Fibroblast of lung (primary cell): ENCODE data around the gene SUSD1. TPM values are rescaled to one million over a fixed set of nuclear protein-coding genes. Genes with fewer than 3 reads are reported as not detected.

Experiments
- DNase-seq, 2 donors: peaks; one replicate each; pipeline versions ENCODE4 v3.0.0 to v3.0.0-alpha.2; 2010; ENCODE audit warnings: low read depth in 2 of 2
- H2AFZ ChIP-seq: 2 replicates; pipeline ENCODE4 v1.5.1; 2012; ENCODE audit warnings: low read length, control low read depth, inconsistent platforms
- H3K27ac ChIP-seq: 2 replicates; pipeline ENCODE4 v1.5.1; 2011; ENCODE audit warnings: low read length, control low read depth; ENCODE audit not compliant: insufficient read depth
- H3K27me3 ChIP-seq: 2 replicates; pipeline ENCODE4 v1.5.1; 2011; ENCODE audit warnings: mild to moderate bottlenecking, low read length; ENCODE audit not compliant: control insufficient read depth, insufficient read depth
- H3K36me3 ChIP-seq: 2 replicates; pipeline ENCODE4 v1.5.1; 2011; ENCODE audit warnings: low read length; ENCODE audit not compliant: control insufficient read depth, insufficient read depth
- H3K4me1 ChIP-seq: 2 replicates; pipeline ENCODE4 v1.5.1; 2011; ENCODE audit warnings: low read length; ENCODE audit not compliant: control insufficient read depth, insufficient read depth; ENCODE audit errors: extremely low read depth
- H3K4me2 ChIP-seq: 2 replicates; pipeline ENCODE4 v1.5.1; 2011; ENCODE audit warnings: low read length, control low read depth; ENCODE audit not compliant: insufficient read depth; ENCODE audit errors: extremely low read depth
- H3K4me3 ChIP-seq, 4 experiments: fragments of 200-600 bp in 1 of 4; sonication (generic) in 1 of 4; replicated peaks in 1 of 4; 2 replicates each; pipeline ENCODE4 v1.5.1; 2011 to 2016; ENCODE audit warnings: low read length in 4 of 4, low read depth in 3 of 4, mild to moderate bottlenecking in 3 of 4, control low read depth in 2 of 4, inconsistent platforms in 1 of 4, mixed read lengths in 1 of 4; ENCODE audit not compliant: insufficient read depth in 1 of 4; ENCODE audit errors: control extremely low read depth in 1 of 4
- H3K79me2 ChIP-seq: 2 replicates; pipeline ENCODE4 v1.5.1; 2012; ENCODE audit warnings: mild to moderate bottlenecking, low read length, inconsistent platforms; ENCODE audit not compliant: control insufficient read depth, insufficient read depth
- H3K9ac ChIP-seq: 2 replicates; pipeline ENCODE4 v1.5.1; 2011; ENCODE audit warnings: mild to moderate bottlenecking, low read length, control low read depth; ENCODE audit not compliant: insufficient read depth
- H3K9me3 ChIP-seq: 2 replicates; pipeline ENCODE4 v1.5.1; 2012; ENCODE audit warnings: low read depth, low read length; ENCODE audit not compliant: control insufficient read depth, insufficient read depth
- H4K20me1 ChIP-seq: 2 replicates; pipeline ENCODE4 v1.5.1; 2011; ENCODE audit warnings: low read length; ENCODE audit not compliant: control insufficient read depth, insufficient read depth; ENCODE audit errors: extremely low read depth
- EZH2 ChIP-seq: IDR thresholded peaks from 2 replicates; pipeline ENCODE4 v1.5.1; 2012; ENCODE audit warnings: low read length, control low read depth, mild to moderate bottlenecking; ENCODE audit errors: missing control alignments
- polyA minus RNA-seq: library from RNA; depleted of rRNA, polyadenylated mRNA; stranded (reverse); fragments of >200 nt; gene quantifications from 2 replicates; pipeline ENCODE4 v1.2.3, GENCODE V29; 2011; ENCODE audit warnings: low replicate concordance
- polyA plus RNA-seq, 2 donors: library from polyadenylated mRNA; depleted of rRNA in 1 of 2; stranded (reverse) in 1 of 2; unstranded in 1 of 2; fragments of >200 nt; gene quantifications; 2 replicates each; pipeline ENCODE4 v1.2.1, GENCODE V29; 2011 to 2012; ENCODE audit warnings: missing spikeins in 1 of 2
- total RNA-seq: library from RNA; depleted of rRNA; stranded (reverse); fragments of >200 nt; gene quantifications from 2 replicates; pipeline ENCODE4 v1.2.1, GENCODE V29; 2014
- TF ChIP-seq, protein P1 (sequence below), 2 donors: IDR thresholded peaks in 1 of 2; conservative IDR thresholded peaks in 1 of 2; 1 replicate in 1 of 2; 2 replicates in 1 of 2; pipeline ENCODE4 v1.5.1; 2011 to 2012; ENCODE audit warnings: low read length in 2 of 2, control low read depth in 1 of 2, inconsistent platforms in 1 of 2, low read depth in 1 of 2, mild to moderate bottlenecking in 1 of 2

SUSD1 gene
- 14.6 and 28.6 TPM in 2 replicates for total RNA-seq
- 23.1 and 27.4 TPM in 2 replicates for polyA plus RNA-seq
- 15.3 and 18.7 TPM in 2 replicates for polyA plus RNA-seq (2012)
- 12.4 and 20.9 TPM in 2 replicates for polyA minus RNA-seq

DNA sequence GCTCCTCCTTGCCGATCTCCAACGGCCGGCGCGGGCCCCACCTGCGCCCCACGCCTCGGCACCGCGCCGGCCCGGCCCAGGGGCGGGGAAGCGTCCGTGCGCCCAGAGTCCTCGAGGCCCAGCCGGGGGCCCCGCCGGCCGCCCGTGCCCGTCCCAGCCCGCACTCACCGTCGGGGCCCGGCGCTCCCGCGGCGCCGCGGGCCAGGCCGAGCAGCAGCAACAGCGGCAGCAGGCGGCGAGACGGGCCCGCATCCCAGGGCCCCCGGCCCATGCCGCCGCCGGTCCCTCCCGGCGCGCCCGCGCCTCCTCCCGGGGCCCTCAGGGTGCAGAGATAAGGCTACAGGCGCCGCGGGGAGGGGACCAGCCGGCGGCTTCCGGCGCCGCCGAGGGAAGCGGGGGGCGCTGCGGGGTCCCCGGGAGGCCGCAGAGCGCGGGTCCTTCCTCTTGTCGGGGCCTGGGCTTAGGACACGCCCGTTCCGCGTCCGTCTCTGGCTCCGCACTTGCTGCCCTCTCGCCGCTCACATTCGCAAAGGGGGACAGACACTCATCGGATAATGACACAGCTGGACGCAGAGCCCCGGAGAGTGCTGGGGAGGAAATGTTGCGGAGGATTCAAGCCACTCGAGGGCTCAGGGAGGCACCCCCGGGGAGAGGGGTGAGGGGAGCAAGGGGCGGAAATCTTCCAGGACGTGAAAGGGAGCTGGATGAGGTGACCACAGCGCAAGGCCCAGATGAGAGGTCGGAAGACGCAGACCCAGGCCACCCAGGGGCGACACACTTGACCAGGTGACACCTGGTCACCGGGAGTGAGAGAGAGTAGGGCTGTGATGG lies at the start of gene SUSD1:
TSS of gene SUSD1 (minus strand) at position 333 of the 831 bp plus-strand sequence. CDS start at position 271, 62 bp downstream.
- no peaks in the 10 kb centered on the region for H3K9me3 ChIP-seq
- TF ChIP-seq, protein P1, sequence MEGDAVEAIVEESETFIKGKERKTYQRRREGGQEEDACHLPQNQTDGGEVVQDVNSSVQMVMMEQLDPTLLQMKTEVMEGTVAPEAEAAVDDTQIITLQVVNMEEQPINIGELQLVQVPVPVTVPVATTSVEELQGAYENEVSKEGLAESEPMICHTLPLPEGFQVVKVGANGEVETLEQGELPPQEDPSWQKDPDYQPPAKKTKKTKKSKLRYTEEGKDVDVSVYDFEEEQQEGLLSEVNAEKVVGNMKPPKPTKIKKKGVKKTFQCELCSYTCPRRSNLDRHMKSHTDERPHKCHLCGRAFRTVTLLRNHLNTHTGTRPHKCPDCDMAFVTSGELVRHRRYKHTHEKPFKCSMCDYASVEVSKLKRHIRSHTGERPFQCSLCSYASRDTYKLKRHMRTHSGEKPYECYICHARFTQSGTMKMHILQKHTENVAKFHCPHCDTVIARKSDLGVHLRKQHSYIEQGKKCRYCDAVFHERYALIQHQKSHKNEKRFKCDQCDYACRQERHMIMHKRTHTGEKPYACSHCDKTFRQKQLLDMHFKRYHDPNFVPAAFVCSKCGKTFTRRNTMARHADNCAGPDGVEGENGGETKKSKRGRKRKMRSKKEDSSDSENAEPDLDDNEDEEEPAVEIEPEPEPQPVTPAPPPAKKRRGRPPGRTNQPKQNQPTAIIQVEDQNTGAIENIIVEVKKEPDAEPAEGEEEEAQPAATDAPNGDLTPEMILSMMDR (conservative IDR thresholded peaks at IDR 0.05 in 1 of 2, IDR thresholded peaks at IDR 0.05 in 1 of 2; ENCODE audit: low read depth in 1 of 2, low read length in 2 of 2), result no peak
- no peak for TF ChIP-seq EZH2

DNA sequence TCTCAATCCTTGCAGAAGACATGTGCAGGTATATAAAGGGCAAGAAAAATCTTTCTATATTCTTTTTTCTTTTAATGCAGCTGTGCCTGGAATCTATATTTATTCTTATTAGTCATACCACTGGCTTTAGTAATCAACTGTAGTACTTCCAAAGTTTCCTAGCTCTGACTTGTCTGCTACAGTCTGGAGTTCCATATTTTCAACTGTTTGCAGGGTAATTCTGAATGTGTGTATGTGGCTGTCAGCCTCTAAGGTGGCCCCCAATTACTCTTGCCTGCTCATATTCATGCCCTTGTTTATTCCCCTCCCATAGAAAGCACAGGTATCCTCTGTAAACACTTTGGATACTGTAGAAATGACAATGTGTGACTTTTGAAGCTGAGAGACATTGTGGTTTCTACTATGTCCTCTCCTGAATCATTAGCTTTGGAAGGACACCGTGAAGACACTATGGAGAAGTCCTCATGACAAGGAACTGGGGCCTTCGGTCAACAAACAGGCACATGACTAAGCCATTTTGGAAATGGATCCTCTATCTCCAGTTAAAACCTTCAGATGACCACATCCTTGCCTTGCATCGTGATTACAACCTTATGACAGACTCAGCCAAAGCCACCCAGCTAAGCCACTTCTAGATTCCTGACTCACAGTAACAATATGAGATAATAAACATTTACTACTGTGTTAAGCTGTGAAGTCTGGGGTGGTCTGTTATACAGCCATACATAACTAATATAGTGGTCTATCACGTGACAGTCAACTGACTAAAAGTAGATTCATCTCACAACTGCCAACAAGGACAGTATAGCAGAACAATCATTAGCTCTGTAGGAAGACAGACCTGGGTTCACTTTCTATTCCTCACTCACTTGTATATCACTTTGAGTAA lies 49.5 kb upstream of the SUSD1 start:
- Histone ChIP-seq H4K20me1 (no peaks in the 10 kb centered on the region), H3K9ac (no peak overlapping the region), H3K4me3 (no peak overlapping the region), H3K27me3 (no peaks in the 10 kb centered on the region), H3K4me1 (peaks cover 3% of the 10 kb centered on the region), H3K9me3 (no peaks in the 10 kb centered on the region), H3K79me2 (no peaks in the 10 kb centered on the region), H3K27ac (peak overlapping the region; percentile 52), H2AFZ (no peak overlapping the region), H3K36me3 (no peaks in the 10 kb centered on the region), H3K4me2 (no peak overlapping the region)
- TF ChIP-seq, protein P1 (conservative IDR thresholded peaks at IDR 0.05 in 1 of 2, IDR thresholded peaks at IDR 0.05 in 1 of 2; ENCODE audit: low read depth in 1 of 2, low read length in 2 of 2), result no peak
- TF ChIP-seq EZH2, result no peak
- peak; percentile 37 to 78 for DNase-seq

More for the DNA sequence above, at the start of gene SUSD1:
- DNase-seq, result peak; percentile 17 to 27
- H3K36me3 ChIP-seq, result peaks cover 2% of the 10 kb centered on the region
- peak within 1 kb of the TSS; percentile 47 to 68 (median 56) for H3K4me3 ChIP-seq
- no peaks in the 10 kb centered on the region for H4K20me1 ChIP-seq
- H3K4me1 ChIP-seq, result peaks cover 5% of the 10 kb centered on the region
- H3K27ac ChIP-seq, result peak within 1 kb of the TSS; percentile 38
- peak within 1 kb of the TSS; percentile 86 for H2AFZ ChIP-seq
- H3K4me2 ChIP-seq, result peak within 1 kb of the TSS; percentile 91
- H3K27me3 ChIP-seq, result no peaks in the 10 kb centered on the region
- no peaks in the 10 kb centered on the region for H3K79me2 ChIP-seq
- peak within 1 kb of the TSS; percentile 67 for H3K9ac ChIP-seq

GRCh38 chr9:112218908-112219307 lies 43.8 kb upstream of the SUSD1 start:
- no peaks in the 10 kb centered on the region for H4K20me1 ChIP-seq
- no peaks in the 10 kb centered on the region for H3K79me2 ChIP-seq
- no peak overlapping the region for H3K27ac ChIP-seq
- H3K27me3 ChIP-seq, result no peaks in the 10 kb centered on the region
- H2AFZ ChIP-seq, result no peak overlapping the region
- H3K4me3 ChIP-seq, result no peak overlapping the region
- H3K36me3 ChIP-seq, result no peaks in the 10 kb centered on the region
- H3K4me2 ChIP-seq, result no peak overlapping the region
- no peaks in the 10 kb centered on the region for H3K4me1 ChIP-seq
- no peak overlapping the region for H3K9ac ChIP-seq
- H3K9me3 ChIP-seq, result no peaks in the 10 kb centered on the region
- DNase-seq, result no peak
- TF ChIP-seq, protein P1 (conservative IDR thresholded peaks at IDR 0.05 in 1 of 2, IDR thresholded peaks at IDR 0.05 in 1 of 2; ENCODE audit: low read depth in 1 of 2, low read length in 2 of 2), result no peak
- TF ChIP-seq EZH2, result no peak
